Fibroblast of mammary gland (primary cell): ENCODE results near the gene C4orf50.
"Not testable (repeated sequence)": the region's sequence is repeated elsewhere in the genome, so short reads cannot be mapped to it uniquely, and the experiment has no call there.

ENCODE experiments used
- DNase-seq: peaks from one replicate; pipeline ENCODE4 v3.0.0-alpha.2; 2010; ENCODE audit warnings: low read depth
- H3K4me3 ChIP-seq: 2 replicates; pipeline ENCODE4 v1.5.1; 2011; ENCODE audit warnings: low read depth, mild to moderate bottlenecking, low read length, moderate library complexity; ENCODE audit not compliant: control insufficient read depth
- CTCF ChIP-seq: conservative IDR thresholded peaks from 2 replicates; pipeline ENCODE4 v1.5.1; 2011; ENCODE audit warnings: low read depth, low read length, inconsistent platforms; ENCODE audit not compliant: control insufficient read depth, insufficient read depth

Gene C4orf50

GRCh38 chr4:6011686-6012085 is 6.5 kb downstream of the C4orf50 start:
- no peak for TF ChIP-seq CTCF
- DNase-seq, result no peak
- H3K4me3 ChIP-seq, result no peak overlapping the region

- TF ChIP-seq CTCF, result no peak
- DNase-seq, result no peak
- H3K4me3 ChIP-seq, result no peak overlapping the region
Measured at GRCh38 chr4:6011271-6011671, 7.0 kb downstream of the C4orf50 start.

GRCh38 chr4:6010789-6011188 is 7.4 kb downstream of the C4orf50 start:
- DNase-seq, result no peak
- no peak overlapping the region for H3K4me3 ChIP-seq
- TF ChIP-seq CTCF, result no peak

GRCh38 chr4:6009452-6009851 is 8.8 kb downstream of the C4orf50 start:
- no peak for TF ChIP-seq CTCF
- no peak overlapping the region for H3K4me3 ChIP-seq
- DNase-seq, result no peak

GRCh38 chr4:6008766-6009385 is 9.4 kb downstream of the C4orf50 start:
- no peak overlapping the region for H3K4me3 ChIP-seq
- DNase-seq, result no peak
- no peak for TF ChIP-seq CTCF

- DNase-seq, result no peak
- no peak for TF ChIP-seq CTCF
- no peak overlapping the region for H3K4me3 ChIP-seq
Measured at GRCh38 chr4:6008092-6008551, 10.1 kb downstream of the C4orf50 start.

- no peak overlapping the region for H3K4me3 ChIP-seq
- DNase-seq, result no peak
- no peak for TF ChIP-seq CTCF
Measured at GRCh38 chr4:6005175-6005574, 13.1 kb downstream of the C4orf50 start.

GRCh38 chr4:6003485-6003884 is 14.7 kb downstream of the C4orf50 start:
- DNase-seq, H3K4me3 ChIP-seq: not testable (repeated sequence)
